Stomach (tissue), 9 donors: Measurements from ENCODE around the gene PANX1. TPM values are rescaled to one million over a fixed set of nuclear protein-coding genes. Genes with fewer than 3 reads are reported as not detected.

ENCODE experiments used
- DNase-seq, 2 donors: peaks; one replicate each; pipeline versions ENCODE4 v3.0.0 to v3.0.0-alpha.2; 2013 to 2019
- H3K27ac ChIP-seq, 5 donors: fragments of 200-600 bp in 4 of 5; sonication (generic) in 4 of 5; one replicate each; pipeline ENCODE4 v1.5.1; 2013 to 2019; ENCODE audit warnings: mild to moderate bottlenecking in 1 of 5, moderate library complexity in 1 of 5
- H3K27me3 ChIP-seq, 3 donors: fragments of 200-600 bp; sonication (generic); one replicate each; pipeline ENCODE4 v1.5.1; 2017 to 2019; ENCODE audit warnings: mixed run types in 1 of 3
- H3K36me3 ChIP-seq, 4 donors: fragments of 200-600 bp; sonication (generic); 1 replicate in 3 of 4; 2 replicates in 1 of 4; pipeline ENCODE4 v1.5.1; 2016 to 2019
- H3K4me1 ChIP-seq, 4 donors: fragments of 200-600 bp; sonication (generic); one replicate each; pipeline ENCODE4 v1.5.1; 2016 to 2019
- H3K4me3 ChIP-seq, 4 donors: fragments of 200-600 bp; sonication (generic) in 3 of 4; one replicate each; pipeline ENCODE4 v1.5.1; 2016 to 2019; ENCODE audit warnings: mild to moderate bottlenecking in 1 of 4
- H3K9me3 ChIP-seq, 4 donors: fragments of 200-600 bp; sonication (generic); one replicate each; pipeline ENCODE4 v1.5.1; 2016 to 2019
- CTCF ChIP-seq, 7 experiments: fragments of 450-650 bp in 4 of 7; fragments of 200-600 bp in 3 of 7; sonication (generic) in 3 of 7; IDR thresholded peaks; one replicate each; pipeline ENCODE4 v1.5.1; 2016 to 2019; ENCODE audit warnings: antibody characterized with exemption in 7 of 7, control low read depth in 2 of 7, mild to moderate bottlenecking in 1 of 7
- EP300 ChIP-seq: sonication (generic); formaldehyde crosslinking; IDR thresholded peaks from one replicate; pipeline ENCODE4 v1.6.1; 2017; ENCODE audit warnings: antibody characterized with exemption
- POLR2A ChIP-seq, 4 donors: fragments of 450-650 bp; IDR thresholded peaks; one replicate each; pipeline ENCODE4 v1.6.1; 2016; ENCODE audit warnings: antibody characterized with exemption in 4 of 4, control low read depth in 2 of 4, mild to moderate bottlenecking in 1 of 4, moderate library complexity in 1 of 4
- POLR2AphosphoS5 ChIP-seq, 3 donors: sonication (generic); formaldehyde crosslinking; IDR thresholded peaks; one replicate each; pipeline ENCODE4 v1.6.1; 2016; ENCODE audit warnings: antibody characterized with exemption in 3 of 3
- WGBS, 5 donors: extraction: QIAGEN DNeasy Blood & Tissue Kit in 3 of 5; methylation state at CpG; one replicate each; pipeline versions ENCODE4 v1.1.5 to v1.1.7; 2013 to 2018; 5-methylcytosine and 5-hydroxymethylcytosine counted together
- intact Hi-C: fragments of 100-400 bp; cut with DNase I; formaldehyde crosslinking; loops from one replicate; pipeline ENCODE4 v1.15.1; 2023; ENCODE audit warnings: low total_unique reads
- polyA plus RNA-seq, 3 donors: library from polyadenylated mRNA; stranded (reverse); fragments of 200-250 nt; gene quantifications; one replicate each; pipeline ENCODE4 v1.2.3, GENCODE V29; 2013
- total RNA-seq, 5 donors: library from RNA; depleted of rRNA; stranded (reverse); fragments of >200 nt; gene quantifications; one replicate each; pipeline versions ENCODE4 v1.1.0 to v1.2.3, GENCODE V29; 2014 to 2016
- donor health status: healthy with polysubstance abuse.
- donor health status: Bipolar disorder and iron deficiency.
- donor health status: healthy.

The PANX1 gene
- total and polyA plus RNA-seq, 8 donors = 1.2 to 41.1 (median 11.1) TPM

GRCh38 chr11:94194712-94195111, 66.1 kb downstream of the PANX1 start:
- Histone ChIP-seq H3K4me1 (no peaks in the 10 kb centered on the region), H3K36me3 (no peaks in the 10 kb centered on the region), H3K9me3 (no peaks in the 10 kb centered on the region), H3K4me3 (no peak overlapping the region), H3K27ac (no peak overlapping the region), H3K27me3 (no peaks in the 10 kb centered on the region)
- intact Hi-C loops = no loop called here
- TF ChIP-seq POLR2A (IDR thresholded peaks at IDR 0.05) = no peak
- no peak for TF ChIP-seq POLR2AphosphoS5 (IDR thresholded peaks at IDR 0.05)
- TF ChIP-seq CTCF (IDR thresholded peaks at IDR 0.05) = no peak
- DNase-seq = no peak
- WGBS, 5 donors = 89 to 97% (median 92%) methylated on average over 11 of the region's 11 CpGs

GRCh38 chr11:94196363-94196762, 67.7 kb downstream of the PANX1 start:
- Histone ChIP-seq H3K36me3 (no peaks in the 10 kb centered on the region), H3K4me1 (no peaks in the 10 kb centered on the region), H3K27ac (no peak overlapping the region), H3K9me3 (no peaks in the 10 kb centered on the region), H3K27me3 (no peaks in the 10 kb centered on the region), H3K4me3 (no peak overlapping the region)
- peak in 1 of 2 donors; percentile 64 for DNase-seq
- intact Hi-C loops = no loop called here
- WGBS, 5 donors = 21 to 55% (median 34%) methylated on average over 4 of the region's 4 CpGs
- TF ChIP-seq POLR2A (IDR thresholded peaks at IDR 0.05) = no peak
- TF ChIP-seq POLR2AphosphoS5 (IDR thresholded peaks at IDR 0.05) = no peak
- no peak for TF ChIP-seq CTCF (IDR thresholded peaks at IDR 0.05)
- TF ChIP-seq EP300 = no peak

- no peak overlapping the region for H3K27ac ChIP-seq
- DNase-seq = no peak
- intact Hi-C loops = no loop called here
- H3K36me3 ChIP-seq = no peaks in the 10 kb centered on the region
- H3K4me1 ChIP-seq = no peaks in the 10 kb centered on the region
- no peaks in the 10 kb centered on the region for H3K9me3 ChIP-seq
- no peak overlapping the region for H3K4me3 ChIP-seq
- 87 to 96% (median 95%) methylated on average over 3 of the region's 3 CpGs for WGBS, 5 donors
- TF ChIP-seq POLR2A (IDR thresholded peaks at IDR 0.05) = no peak
- no peaks in the 10 kb centered on the region for H3K27me3 ChIP-seq
Measured at GRCh38 chr11:94198718-94199117, 70.1 kb downstream of the PANX1 start.

- no peaks in the 10 kb centered on the region for H3K36me3 ChIP-seq
- DNase-seq = no peak
- whole genome bisulfite sequencing, 5 donors = 39 to 63% (median 54%) methylated on average over 5 of the region's 5 CpGs
- no peak overlapping the region for H3K27ac ChIP-seq
- H3K4me1 ChIP-seq = no peaks in the 10 kb centered on the region
- no peaks in the 10 kb centered on the region for H3K9me3 ChIP-seq
- intact Hi-C loops = no loop called here
- H3K4me3 ChIP-seq = no peak overlapping the region
- H3K27me3 ChIP-seq = no peaks in the 10 kb centered on the region
- no peak for TF ChIP-seq CTCF (IDR thresholded peaks at IDR 0.05)
Measured at GRCh38 chr11:94199136-94200130, 70.8 kb downstream of the PANX1 start.

- Histone ChIP-seq H3K4me1 (no peaks in the 10 kb centered on the region), H3K36me3 (no peaks in the 10 kb centered on the region), H3K9me3 (no peaks in the 10 kb centered on the region), H3K27ac (no peak overlapping the region), H3K27me3 (no peaks in the 10 kb centered on the region), H3K4me3 (no peak overlapping the region)
- DNase-seq = no peak
- WGBS, 5 donors = 14 to 34% (median 25%) methylated on average over 3 of the region's 3 CpGs
- TF ChIP-seq EP300 (no peak), POLR2A (IDR thresholded peaks at IDR 0.05) (no peak), POLR2AphosphoS5 (IDR thresholded peaks at IDR 0.05) (no peak), CTCF (IDR thresholded peaks at IDR 0.05) (no peak)
- intact Hi-C loops = no loop called here
Measured at GRCh38 chr11:94201004-94201465, 72.4 kb downstream of the PANX1 start.
